Colonic mucosa (tissue), 4 donors: ENCODE data around the gene KATNA1. TPM values are rescaled to one million over a fixed set of nuclear protein-coding genes. Genes with fewer than 3 reads are reported as not detected.

Source experiments
- DNase-seq: peaks from one replicate; pipeline ENCODE4 v3.0.0-alpha.2; 2020
- H3K27ac ChIP-seq: fragments of 200-600 bp; one replicate; pipeline ENCODE4 v1.8.0; 2021
- H3K27me3 ChIP-seq: fragments of 200-600 bp; one replicate; pipeline ENCODE4 v1.8.0; 2021
- H3K36me3 ChIP-seq: fragments of 200-600 bp; one replicate; pipeline ENCODE4 v1.8.0; 2021
- H3K4me1 ChIP-seq: fragments of 200-600 bp; one replicate; pipeline ENCODE4 v1.8.0; 2021; ENCODE audit warnings: mild to moderate bottlenecking
- H3K4me3 ChIP-seq: fragments of 200-600 bp; one replicate; pipeline ENCODE4 v1.8.0; 2021
- H3K9ac ChIP-seq, 2 donors: one replicate each; pipeline ENCODE4 v1.7.0; 2013; ENCODE audit warnings: control low read depth in 2 of 2, low read depth in 2 of 2, low read length in 2 of 2
- H3K9me3 ChIP-seq: fragments of 200-600 bp; one replicate; pipeline ENCODE4 v1.8.0; 2021
- intact Hi-C: fragments of 100-400 bp; cut with DNase I; formaldehyde crosslinking; loops from one replicate; pipeline ENCODE4 v1.14.1; 2022
- total RNA-seq, 2 donors: library from RNA; stranded (reverse); fragmentation: NEBNext Ultra II Directional in 1 of 2; extraction: Animal tissue kit (Norgen Biotek cat#: 25700) in 1 of 2; gene quantifications; one replicate each; pipeline ENCODE4 v1.2.1, GENCODE V29; 2021
- TF ChIP-seq, protein P1 (sequence below): fragments of 200-600 bp; IDR thresholded peaks from one replicate; pipeline ENCODE4 v1.8.0; 2022; ENCODE audit warnings: antibody characterized with exemption, mild to moderate bottlenecking
- donor health status: healthy.
- donor health status: DM: no; HTN: no; CAD: no.
- donor health status: DM: no; HTN: no; CAD: no.

Gene KATNA1
- total RNA-seq, 2 donors from 2014 or later: 11.8 to 14.3 TPM

DNA sequence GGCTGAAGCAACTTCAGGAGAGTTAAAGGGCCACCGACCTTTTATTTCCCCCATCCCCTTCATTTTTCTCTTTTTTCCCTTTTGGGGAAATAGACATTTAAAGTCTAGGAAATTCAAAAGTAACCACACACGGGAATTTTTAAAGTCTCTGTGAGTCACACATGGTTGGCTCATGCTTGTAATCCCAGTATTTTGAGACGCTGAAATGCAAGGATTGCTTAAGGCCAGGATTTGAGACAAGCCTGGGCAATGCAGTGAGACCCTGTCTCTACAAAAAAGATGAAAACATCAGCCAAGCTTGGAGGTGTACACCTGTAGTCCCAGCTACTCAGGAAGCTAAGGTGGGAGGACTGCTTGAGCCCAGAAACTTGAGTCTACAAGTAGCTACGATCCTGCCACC, 34.2 kb downstream of the KATNA1 start:
- H3K27ac ChIP-seq: no peak overlapping the region
- intact Hi-C loops: no loop called here
- H3K9me3 ChIP-seq: no peaks in the 10 kb centered on the region
- TF ChIP-seq, protein P1, sequence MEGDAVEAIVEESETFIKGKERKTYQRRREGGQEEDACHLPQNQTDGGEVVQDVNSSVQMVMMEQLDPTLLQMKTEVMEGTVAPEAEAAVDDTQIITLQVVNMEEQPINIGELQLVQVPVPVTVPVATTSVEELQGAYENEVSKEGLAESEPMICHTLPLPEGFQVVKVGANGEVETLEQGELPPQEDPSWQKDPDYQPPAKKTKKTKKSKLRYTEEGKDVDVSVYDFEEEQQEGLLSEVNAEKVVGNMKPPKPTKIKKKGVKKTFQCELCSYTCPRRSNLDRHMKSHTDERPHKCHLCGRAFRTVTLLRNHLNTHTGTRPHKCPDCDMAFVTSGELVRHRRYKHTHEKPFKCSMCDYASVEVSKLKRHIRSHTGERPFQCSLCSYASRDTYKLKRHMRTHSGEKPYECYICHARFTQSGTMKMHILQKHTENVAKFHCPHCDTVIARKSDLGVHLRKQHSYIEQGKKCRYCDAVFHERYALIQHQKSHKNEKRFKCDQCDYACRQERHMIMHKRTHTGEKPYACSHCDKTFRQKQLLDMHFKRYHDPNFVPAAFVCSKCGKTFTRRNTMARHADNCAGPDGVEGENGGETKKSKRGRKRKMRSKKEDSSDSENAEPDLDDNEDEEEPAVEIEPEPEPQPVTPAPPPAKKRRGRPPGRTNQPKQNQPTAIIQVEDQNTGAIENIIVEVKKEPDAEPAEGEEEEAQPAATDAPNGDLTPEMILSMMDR: no peak
- H3K27me3 ChIP-seq: no peaks in the 10 kb centered on the region
- H3K4me1 ChIP-seq: no peaks in the 10 kb centered on the region
- no peak overlapping the region for H3K9ac ChIP-seq
- no peak for DNase-seq
- H3K36me3 ChIP-seq: no peaks in the 10 kb centered on the region
- no peak overlapping the region for H3K4me3 ChIP-seq

DNA sequence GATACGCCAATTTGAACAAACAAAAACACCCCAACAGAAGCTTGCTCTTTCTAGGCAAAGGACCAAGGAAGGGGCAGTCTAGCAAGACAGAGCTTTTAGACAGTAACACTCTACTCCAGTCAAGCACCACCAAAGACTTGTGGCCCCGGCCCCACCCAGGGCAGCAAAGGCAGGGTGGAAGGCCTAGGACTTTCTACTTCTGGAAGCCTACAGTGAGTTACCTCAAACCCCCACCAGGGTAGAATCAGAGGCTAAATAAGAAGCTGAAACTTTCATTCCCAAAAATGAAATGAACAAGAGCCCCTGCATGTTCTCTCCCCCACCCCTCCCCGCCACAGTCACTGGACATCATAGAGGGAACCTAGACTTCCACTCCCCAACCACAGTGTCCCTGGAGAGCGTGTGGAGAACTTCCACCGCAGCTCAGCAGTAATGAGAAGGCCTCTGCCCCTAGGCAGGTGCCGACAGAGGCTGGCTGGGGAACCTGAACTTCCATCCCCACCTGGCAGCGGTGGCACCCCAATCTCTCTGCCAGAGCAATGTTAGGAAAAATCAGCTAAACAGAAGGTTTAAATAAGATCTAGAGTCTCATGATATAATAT, 40.0 kb downstream of the KATNA1 start:
- H3K27me3 ChIP-seq: no peaks in the 10 kb centered on the region
- TF ChIP-seq, protein P1: no peak
- no peak overlapping the region for H3K9ac ChIP-seq
- intact Hi-C loops: no loop called here
- H3K4me3 ChIP-seq: no peak overlapping the region
- no peaks in the 10 kb centered on the region for H3K9me3 ChIP-seq
- DNase-seq: no peak
- H3K4me1 ChIP-seq: no peaks in the 10 kb centered on the region
- no peaks in the 10 kb centered on the region for H3K36me3 ChIP-seq
- no peak overlapping the region for H3K27ac ChIP-seq

DNA sequence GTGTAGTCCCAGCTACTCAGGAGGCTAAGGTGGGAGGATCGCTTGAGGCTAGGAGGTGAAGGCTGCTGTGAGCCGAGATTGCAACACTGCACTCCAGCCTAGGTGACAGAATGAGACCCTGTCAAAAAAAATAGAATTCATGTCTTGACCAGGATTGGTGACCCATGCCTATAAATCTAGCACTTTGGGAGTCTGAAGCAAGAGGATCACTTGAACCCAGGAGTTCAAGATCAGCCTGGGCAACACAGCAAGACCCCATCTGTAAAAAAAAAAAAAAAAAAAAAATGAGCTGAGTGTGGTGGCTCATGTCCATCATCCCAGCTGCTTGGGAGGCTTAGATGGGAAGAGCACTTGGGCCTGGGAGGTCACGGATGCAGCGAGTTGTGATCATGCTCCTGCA, 48.0 kb downstream of the KATNA1 start:
- Histone ChIP-seq H3K27me3 (no peaks in the 10 kb centered on the region), H3K9me3 (no peaks in the 10 kb centered on the region), H3K36me3 (no peaks in the 10 kb centered on the region), H3K27ac (no peak overlapping the region), H3K4me3 (no peak overlapping the region), H3K4me1 (no peaks in the 10 kb centered on the region), H3K9ac (no peak overlapping the region)
- TF ChIP-seq, protein P1: no peak
- DNase-seq: no peak
- intact Hi-C loops: no loop called here

DNA sequence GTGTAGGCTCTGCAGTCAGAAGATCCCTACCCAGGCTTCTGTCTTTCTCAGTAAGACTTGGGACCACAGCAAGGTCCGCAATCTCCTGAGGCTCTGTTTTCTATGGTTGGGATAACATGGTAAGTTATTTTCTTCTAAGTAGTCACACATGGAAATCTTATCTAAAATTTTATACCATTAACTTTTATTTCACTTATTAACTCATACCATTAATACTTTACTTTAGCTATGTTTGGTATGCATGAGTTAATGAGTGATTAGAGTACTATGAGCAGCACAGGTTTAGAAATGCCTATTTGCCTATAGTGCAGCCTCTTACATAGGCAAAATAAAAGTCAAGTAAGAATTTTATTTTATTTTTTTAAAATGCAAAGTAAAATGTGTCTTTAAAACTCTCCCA, 55.1 kb downstream of the KATNA1 start:
- TF ChIP-seq, protein P1: no peak
- Histone ChIP-seq H3K9ac (no peak overlapping the region), H3K36me3 (peaks cover 6% of the 10 kb centered on the region), H3K9me3 (no peaks in the 10 kb centered on the region), H3K27me3 (no peaks in the 10 kb centered on the region), H3K4me1 (no peaks in the 10 kb centered on the region), H3K4me3 (no peak overlapping the region), H3K27ac (no peak overlapping the region)
- intact Hi-C loops: no loop called here
- no peak for DNase-seq

DNA sequence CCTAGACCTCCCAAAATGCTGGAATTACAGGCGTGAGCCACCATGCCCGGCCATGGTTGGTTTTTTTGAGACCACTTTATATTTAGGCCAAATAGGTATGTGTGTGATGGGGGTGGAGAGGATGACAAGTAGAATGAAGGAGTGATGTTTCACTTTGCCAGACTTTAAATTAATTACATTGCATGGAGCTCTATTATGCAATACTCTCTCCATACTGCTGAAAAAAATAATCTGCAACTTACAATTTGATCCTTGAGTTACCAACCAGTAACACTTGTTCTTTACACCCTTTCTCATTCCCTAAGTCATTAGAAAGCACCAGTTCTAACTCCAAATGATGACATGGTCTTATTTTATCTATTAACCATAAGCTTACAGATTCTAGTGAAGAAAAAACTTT, 55.5 kb downstream of the KATNA1 start:
- Histone ChIP-seq H3K9ac (no peak overlapping the region), H3K27ac (no peak overlapping the region), H3K36me3 (peaks cover 6% of the 10 kb centered on the region), H3K4me3 (no peak overlapping the region), H3K4me1 (no peaks in the 10 kb centered on the region), H3K27me3 (no peaks in the 10 kb centered on the region), H3K9me3 (no peaks in the 10 kb centered on the region)
- TF ChIP-seq, protein P1: no peak
- intact Hi-C loops: no loop called here
- DNase-seq: no peak
